Heart right ventricle (tissue), 16 donors: ENCODE data around the gene SLC34A1. TPM values are rescaled to one million over a fixed set of nuclear protein-coding genes. Genes with fewer than 3 reads are reported as not detected.
A peak's percentile ranks its signal among the peaks of the same experiment; 100 is the strongest.

Source experiments
- ATAC-seq, 8 donors: fragments of 200-7000 bp; cut with Tn5 transposase; one replicate each; pipeline ENCODE4 v1.9.1; 2020; ENCODE audit warnings: mild to moderate bottlenecking in 8 of 8, moderate library complexity in 8 of 8, moderate number of reproducible peaks in 1 of 8
- DNase-seq, 2 donors: peaks; one replicate each; pipeline ENCODE4 v3.0.0-alpha.2; 2020
- H3K27ac ChIP-seq, 10 donors: fragments of 200-600 bp; sonication (generic) in 2 of 10; one replicate each; pipeline versions ENCODE4 v1.5.0 to v1.8.0; 2020 to 2022; ENCODE audit warnings: mild to moderate bottlenecking in 3 of 10
- H3K27me3 ChIP-seq, 7 donors: fragments of 200-600 bp; one replicate each; pipeline ENCODE4 v1.8.0; 2021 to 2022; ENCODE audit warnings: mild to moderate bottlenecking in 2 of 7
- H3K36me3 ChIP-seq, 9 donors: fragments of 200-600 bp; sonication (generic) in 1 of 9; one replicate each; pipeline versions ENCODE4 v1.5.0 to v1.8.0; 2020 to 2022; ENCODE audit warnings: mild to moderate bottlenecking in 2 of 9
- H3K4me1 ChIP-seq, 9 donors: fragments of 200-600 bp; sonication (generic) in 1 of 9; one replicate each; pipeline versions ENCODE4 v1.5.0 to v1.8.0; 2020 to 2022; ENCODE audit warnings: mild to moderate bottlenecking in 4 of 9
- H3K4me3 ChIP-seq, 10 donors: fragments of 200-600 bp; sonication (generic) in 2 of 10; one replicate each; pipeline versions ENCODE4 v1.5.0 to v1.8.0; 2020 to 2022; ENCODE audit warnings: mild to moderate bottlenecking in 7 of 10, moderate library complexity in 2 of 10
- H3K9me3 ChIP-seq, 11 donors: fragments of 200-600 bp in 10 of 11; sonication (generic) in 2 of 11; one replicate each; pipeline versions ENCODE4 v1.5.0 to v1.8.0; 2013 to 2022; ENCODE audit warnings: mild to moderate bottlenecking in 2 of 11, control low read depth in 1 of 11, moderate library complexity in 1 of 11
- CTCF ChIP-seq, 9 donors: fragments of 200-600 bp; sonication (generic) in 2 of 9; IDR thresholded peaks; one replicate each; pipeline versions ENCODE4 v1.5.0 to v1.8.0; 2021 to 2022; ENCODE audit warnings: antibody characterized with exemption in 9 of 9, mild to moderate bottlenecking in 5 of 9, moderate library complexity in 1 of 9
- WGBS, 2 donors: extraction: QIAGEN DNeasy Blood & Tissue Kit; methylation state at CpG; one replicate each; pipeline ENCODE4 v1.1.7; 2013; ENCODE audit warnings: inconsistent platforms in 1 of 2; 5-methylcytosine and 5-hydroxymethylcytosine counted together
- intact Hi-C, 10 donors: fragments of 100-400 bp; cut with DNase I; formaldehyde crosslinking; loops; one replicate each; pipeline versions ENCODE4 v1.11.1 to v1.14.2; 2022
- polyA plus RNA-seq, 2 donors: library from polyadenylated mRNA; stranded (reverse); fragments of 200-250 nt; gene quantifications; one replicate each; pipeline ENCODE4 v1.2.3, GENCODE V29; 2013
- total RNA-seq, 10 donors: library from RNA; stranded (reverse); fragmentation: NEBNext Ultra II Directional in 3 of 10; extraction: Animal tissue kit (Norgen Biotek cat#: 25700) in 3 of 10; gene quantifications; one replicate each; pipeline versions ENCODE4 v1.2.1 to v1.2.4, GENCODE V29; 2021 to 2023
- donor health status: Arrhythmogenic right ventricular cardiomyopathy.
- donor health status: ischemic (EF 13 %, LVEDD 7.1; RV severe dilation, severe dysfunction).
- donor health status: healthy with polysubstance abuse.
- donor health status: DM: no; HTN: yes; CAD: no.
- donor health status: DM: no; HTN: no; CAD: no.
- donor health status: ischemic (EF 25% LVEDD 6.9; RV normal size, moderate dysfunction).
- donor health status: ischemic (EF 25% LVEDD 5.7; RV mildly dilated, moderate dysfunction).
- donor health status: healthy.
- donor health status: DM: yes; HTN: yes; CAD: no.
- donor health status: Ischemic cardiomyopathy.
- donor health status: ischemic (EF 35%, LVEDD 5.7; RV mildly dilated, moderate dysfunction).
- donor health status: nonischemic (EF 11% LVEDD 7.7; RV severe dilation, severe dysfunction).
- donor health status: DM: yes; HTN: yes; CAD: no.
- donor health status: PGD.
- donor health status: ischemic (EF 29% LVEDD 5.4; RV normal size, mild dysfunction).
- donor health status: nonischemic (EF 23%, LVEDD 6.1; RV moderate dilation, normal function).

SLC34A1 gene
- total and polyA plus RNA-seq, 12 donors: 0.12 TPM; not detected in 11

- intact Hi-C loops: no loop called here
- H3K36me3 ChIP-seq: peaks cover 0 to 41% (median 13%) of the 10 kb centered on the region in 9 donors
- H3K4me3 ChIP-seq: peak overlapping the region in 1 of 10 donors; percentile 88
- no peak for ATAC-seq
- peak overlapping the region in 3 of 10 donors; percentile 2 to 96 (median 92) for H3K27ac ChIP-seq
- no peak for DNase-seq
- peaks cover 16 to 77% (median 46%) of the 10 kb centered on the region in 9 donors for H3K4me1 ChIP-seq
- 87 to 95% methylated on average over 10 of the region's 10 CpGs for WGBS, 2 donors
- H3K27me3 ChIP-seq: no peaks in the 10 kb centered on the region
- H3K9me3 ChIP-seq: no peaks in the 10 kb centered on the region
- no peak for TF ChIP-seq CTCF (IDR thresholded peaks at IDR 0.05)
Observed at GRCh38 chr5:177428574-177429217, 44.5 kb downstream of the SLC34A1 start.

GRCh38 chr5:177429248-177430040 is 45.2 kb downstream of the SLC34A1 start:
- peaks cover 16 to 81% (median 46%) of the 10 kb centered on the region in 9 donors for H3K4me1 ChIP-seq
- no peaks in the 10 kb centered on the region for H3K27me3 ChIP-seq
- no peak for TF ChIP-seq CTCF (IDR thresholded peaks at IDR 0.05)
- peaks cover 0 to 49% (median 20%) of the 10 kb centered on the region in 9 donors for H3K36me3 ChIP-seq
- DNase-seq: peak; percentile 50 to 61
- 84 to 91% methylated on average over 6 of the region's 6 CpGs for WGBS, 2 donors
- intact Hi-C loops: no loop called here
- peak overlapping the region in 1 of 10 donors; percentile 88 for H3K4me3 ChIP-seq
- H3K27ac ChIP-seq: peak overlapping the region in 3 of 10 donors; percentile 2 to 96 (median 92)
- H3K9me3 ChIP-seq: no peaks in the 10 kb centered on the region
- no peak for ATAC-seq

GRCh38 chr5:177430140-177430951 is 46.1 kb downstream of the SLC34A1 start:
- Histone ChIP-seq H3K27ac (peak overlapping the region in 2 of 10 donors; percentile 36 to 96), H3K4me3 (peak overlapping the region in 1 of 10 donors; percentile 12), H3K9me3 (no peaks in the 10 kb centered on the region), H3K27me3 (no peaks in the 10 kb centered on the region), H3K4me1 (peaks cover 15 to 75% (median 43%) of the 10 kb centered on the region in 9 donors), H3K36me3 (peaks cover 0 to 58% (median 22%) of the 10 kb centered on the region in 9 donors)
- DNase-seq: no peak
- no peak for TF ChIP-seq CTCF (IDR thresholded peaks at IDR 0.05)
- intact Hi-C loops: no loop called here
- 90 to 92% methylated on average over 26 of the region's 26 CpGs for WGBS, 2 donors
- no peak for ATAC-seq

- peak overlapping the region in 3 of 10 donors; percentile 17 to 96 (median 36) for H3K27ac ChIP-seq
- H3K27me3 ChIP-seq: no peaks in the 10 kb centered on the region
- no peak for DNase-seq
- intact Hi-C loops: no loop called here
- TF ChIP-seq CTCF (IDR thresholded peaks at IDR 0.05): no peak
- H3K4me3 ChIP-seq: peak overlapping the region in 1 of 10 donors; percentile 31
- H3K4me1 ChIP-seq: peaks cover 12 to 69% (median 38%) of the 10 kb centered on the region in 9 donors
- no peak for ATAC-seq
- H3K36me3 ChIP-seq: peaks cover 0 to 64% (median 27%) of the 10 kb centered on the region in 9 donors
- no peaks in the 10 kb centered on the region for H3K9me3 ChIP-seq
- 86 to 93% methylated on average over 7 of the region's 7 CpGs for WGBS, 2 donors
Observed at GRCh38 chr5:177430972-177431316, 46.7 kb downstream of the SLC34A1 start.
